ENCODE results near the gene SLC49A4.

The SLC49A4 gene

DNA sequence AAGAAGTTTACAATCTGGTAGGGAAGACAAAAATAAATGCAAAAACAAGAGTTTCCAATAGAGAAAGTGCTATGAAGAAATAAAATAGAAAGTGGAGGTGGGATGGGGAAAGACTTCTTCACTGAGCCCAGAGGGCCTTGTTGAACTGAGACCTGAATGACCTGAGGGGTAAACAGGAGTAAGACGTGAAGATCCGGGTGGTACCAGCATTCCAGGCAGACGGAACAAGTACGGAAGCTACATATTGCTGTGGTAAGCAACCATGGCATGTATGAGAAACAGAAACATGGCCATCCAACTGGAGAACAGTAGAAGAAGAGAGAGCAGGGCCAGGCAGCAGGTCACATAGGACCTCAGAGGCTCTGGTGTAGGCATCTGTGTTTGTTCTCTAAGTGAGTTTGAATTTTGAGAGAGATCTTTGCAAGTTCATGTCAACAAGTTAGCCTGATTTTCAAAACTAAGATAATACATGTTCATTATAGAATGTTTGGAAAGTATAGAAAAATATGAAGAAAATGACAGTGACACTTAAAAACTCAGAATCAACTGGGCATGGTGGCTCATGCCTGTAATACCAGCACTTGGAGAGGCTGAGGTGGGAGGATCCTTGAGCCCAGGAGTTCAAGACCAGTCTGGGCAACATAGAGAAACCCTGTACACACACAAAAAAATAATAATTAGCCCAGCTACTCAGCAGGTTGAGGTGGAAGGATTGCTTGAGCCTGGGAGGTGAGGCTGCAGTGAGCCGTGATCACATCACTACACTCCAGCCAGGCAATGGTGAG is 64.3 kb downstream of the SLC49A4 start:
- DNase-seq (ENCODE audit: low read depth) = no peak

DNA sequence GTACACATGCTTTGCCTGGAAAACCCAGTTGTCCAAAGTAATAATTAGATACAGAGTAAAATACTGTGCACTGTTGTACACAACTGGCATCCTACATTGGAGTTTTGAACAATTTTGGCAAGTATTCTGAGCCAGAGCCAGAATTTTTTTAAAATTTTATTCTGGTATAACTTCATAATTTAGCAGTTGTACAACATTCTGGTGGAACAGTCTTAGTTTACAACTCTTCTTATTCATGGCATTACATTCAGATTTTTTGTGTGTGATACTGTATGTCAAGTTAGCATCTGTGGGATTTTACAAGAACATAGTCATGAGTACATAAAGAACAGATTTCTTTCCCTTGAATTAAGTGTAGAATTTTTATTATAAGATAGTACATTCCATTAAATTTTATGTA is 67.5 kb downstream of the SLC49A4 start:
- DNase-seq (ENCODE audit: low read depth) = no peak

GRCh38 chr3:122864498-122864897 is 69.6 kb downstream of the SLC49A4 start:
- DNase-seq (ENCODE audit: low read depth) = no peak

DNA sequence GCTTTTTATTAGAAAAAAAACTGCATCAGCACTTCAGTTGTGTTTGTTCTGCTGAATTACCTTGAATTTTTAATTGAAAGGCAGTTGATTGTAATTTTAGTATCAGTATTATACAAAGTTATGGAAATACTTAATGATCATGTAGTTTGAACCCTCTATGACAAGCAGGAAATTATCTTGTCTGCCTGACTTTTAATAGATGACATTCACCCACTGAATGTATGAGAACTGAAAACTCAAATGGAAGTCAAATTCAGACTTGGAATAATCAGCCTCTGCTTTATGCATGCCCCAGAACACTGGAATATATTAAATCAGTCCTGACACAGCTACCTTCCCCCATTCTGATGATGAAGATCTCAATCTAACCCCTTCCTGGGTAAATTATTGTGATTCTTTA is 73.5 kb downstream of the SLC49A4 start:
- no peak for DNase-seq (ENCODE audit: low read depth)

DNA sequence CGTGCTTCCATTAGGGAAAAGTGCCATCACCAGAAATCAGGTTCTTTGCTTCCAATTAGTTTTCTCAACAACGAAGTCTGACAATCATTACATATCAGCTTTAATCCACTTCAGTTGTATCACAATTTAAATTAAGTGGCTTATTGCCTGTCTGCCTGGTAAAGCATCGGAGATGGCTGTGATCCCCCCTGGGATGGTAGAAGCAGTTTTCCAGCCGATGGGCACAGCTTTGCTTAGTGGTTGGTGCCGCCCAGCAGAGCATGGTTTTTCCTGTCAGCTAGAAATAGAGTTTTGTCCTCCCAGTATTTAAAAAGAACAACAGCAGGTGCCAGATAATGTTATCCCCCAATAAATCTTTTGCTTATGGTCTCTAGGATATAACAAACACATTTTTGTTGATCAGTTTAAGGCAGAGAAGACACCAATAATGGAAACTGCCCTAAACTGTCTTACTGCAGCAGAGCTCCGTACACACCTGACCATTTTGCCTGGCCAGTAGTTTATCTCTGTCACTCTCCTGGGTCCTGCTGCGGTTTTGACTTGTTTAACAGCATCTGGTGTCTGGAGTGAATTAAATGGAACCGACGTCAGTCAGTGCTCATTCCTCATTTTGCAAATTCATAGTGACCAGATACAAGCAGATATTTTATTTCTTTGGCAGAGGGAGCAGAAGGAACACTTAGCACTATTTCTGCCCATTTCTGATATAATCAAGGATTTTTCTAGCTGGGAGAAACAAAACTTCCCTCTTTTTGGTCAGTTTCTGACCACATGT is 79.1 kb downstream of the SLC49A4 start:
- no peak for DNase-seq (ENCODE audit: low read depth)

DNA sequence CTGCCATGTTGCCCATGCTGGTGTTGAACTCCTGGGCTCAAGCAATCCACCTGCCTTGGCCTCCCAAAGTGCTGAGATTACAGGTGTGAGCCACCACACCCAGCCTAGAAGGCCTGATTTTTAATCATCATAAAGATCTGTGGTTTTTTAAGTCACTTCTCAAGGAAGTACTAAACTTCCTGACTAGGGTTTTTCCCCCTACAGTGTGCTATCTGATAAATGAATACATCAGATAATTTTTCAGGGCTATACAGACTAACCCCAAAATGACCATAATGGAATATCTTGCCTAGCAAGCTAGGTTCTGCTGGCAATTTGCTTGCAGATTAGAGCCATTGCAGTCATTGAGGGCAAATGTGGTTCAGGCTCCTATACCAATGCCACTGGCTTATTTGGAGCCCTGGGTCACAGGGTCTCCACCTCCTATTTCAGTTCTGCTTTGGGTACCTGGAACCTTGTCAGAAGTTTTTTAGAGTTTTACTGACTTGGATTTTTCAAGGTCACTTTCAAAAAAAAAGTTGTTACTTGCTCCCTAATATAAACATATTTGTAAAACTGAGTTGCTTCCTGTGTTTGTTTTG is 80.8 kb downstream of the SLC49A4 start:
- no peak for DNase-seq (ENCODE audit: low read depth)

- DNase-seq (ENCODE audit: low read depth) = no peak
Observed at GRCh38 chr3:122880173-122880572, 85.3 kb downstream of the SLC49A4 start.

DNA sequence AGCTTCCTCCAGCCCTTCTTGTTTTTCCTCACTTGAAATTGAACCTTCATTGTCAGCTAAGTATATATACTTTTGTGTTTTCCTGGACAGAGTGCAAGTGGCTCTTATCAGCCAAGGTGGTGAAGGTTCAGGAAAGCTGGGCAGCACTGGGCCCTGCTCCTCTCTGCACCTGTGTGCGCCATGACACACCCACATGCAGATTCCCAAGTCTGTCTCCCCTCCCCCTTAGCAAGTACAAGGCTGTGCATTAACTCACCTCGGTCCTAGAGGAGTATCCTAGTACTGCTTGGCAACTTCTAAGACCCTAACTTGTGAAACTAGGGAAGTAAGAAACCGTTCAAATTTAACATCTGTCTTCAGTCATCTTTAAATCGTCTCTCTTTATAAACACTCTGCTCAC is 85.8 kb downstream of the SLC49A4 start:
- DNase-seq (ENCODE audit: low read depth) = no peak

- DNase-seq (ENCODE audit: low read depth) = no peak
Observed at GRCh38 chr3:122882361-122882947, 87.6 kb downstream of the SLC49A4 start.

- no peak for DNase-seq (ENCODE audit: low read depth)
Observed at GRCh38 chr3:122886251-122886650, 91.4 kb downstream of the SLC49A4 start.

- no peak for DNase-seq (ENCODE audit: low read depth)
Observed at GRCh38 chr3:122886946-122887345, 92.1 kb downstream of the SLC49A4 start.

DNA sequence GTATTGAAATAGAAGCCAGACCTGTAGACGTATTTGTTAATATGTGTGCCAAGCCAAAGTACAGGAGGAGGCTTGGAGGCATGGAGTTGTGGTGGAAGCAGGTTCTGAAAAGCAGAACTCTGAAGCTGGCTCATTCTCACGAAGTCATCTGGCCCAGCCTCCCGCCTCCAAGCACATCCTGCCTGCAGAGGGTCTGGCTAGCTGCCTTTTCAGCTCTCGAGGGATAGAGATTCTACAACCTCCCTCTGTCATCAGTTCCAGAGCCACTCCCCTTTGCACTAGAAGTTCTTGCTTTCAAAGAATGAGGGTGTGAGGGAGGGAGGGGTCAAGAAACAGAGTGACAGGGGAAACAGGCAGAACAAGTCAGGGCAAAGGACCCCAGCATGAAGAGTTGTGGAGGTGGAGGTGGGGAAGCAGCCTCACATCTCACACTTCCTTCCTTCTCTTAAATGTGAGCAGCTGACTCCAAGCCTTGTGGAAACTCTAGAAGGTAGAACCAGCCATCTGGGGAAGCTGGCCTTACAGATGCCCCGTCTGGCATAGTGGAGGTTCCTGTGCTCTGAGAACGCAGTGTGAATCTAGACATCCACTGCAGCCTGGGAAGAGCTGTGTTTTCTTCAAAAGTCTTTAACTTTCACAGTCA is 95.3 kb downstream of the SLC49A4 start:
- no peak for DNase-seq (ENCODE audit: low read depth)

DNA sequence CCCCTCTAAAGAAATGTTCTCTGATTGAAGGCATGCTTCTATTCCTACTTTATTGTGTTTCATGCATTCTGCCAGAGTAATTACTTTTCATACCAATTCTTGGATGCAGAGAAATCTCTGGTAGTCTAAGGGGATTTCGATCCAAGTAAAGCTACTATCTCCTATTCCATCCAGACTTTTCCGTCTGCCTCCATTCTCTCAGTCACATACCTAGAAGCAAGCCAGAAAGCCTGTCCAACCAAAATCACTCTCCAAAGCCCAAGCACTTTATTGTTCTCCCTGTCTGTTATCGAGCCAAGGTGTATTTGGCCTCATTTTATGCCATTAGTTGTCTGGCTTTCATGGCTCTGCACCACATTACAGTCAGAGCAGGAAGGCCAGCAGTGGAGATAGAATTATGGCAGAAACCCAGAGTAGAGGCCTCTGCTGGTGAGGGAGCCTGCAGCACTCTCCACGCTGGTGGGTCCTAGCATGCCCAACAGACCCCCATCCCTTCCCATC is 95.9 kb downstream of the SLC49A4 start:
- no peak for DNase-seq (ENCODE audit: low read depth)

DNA sequence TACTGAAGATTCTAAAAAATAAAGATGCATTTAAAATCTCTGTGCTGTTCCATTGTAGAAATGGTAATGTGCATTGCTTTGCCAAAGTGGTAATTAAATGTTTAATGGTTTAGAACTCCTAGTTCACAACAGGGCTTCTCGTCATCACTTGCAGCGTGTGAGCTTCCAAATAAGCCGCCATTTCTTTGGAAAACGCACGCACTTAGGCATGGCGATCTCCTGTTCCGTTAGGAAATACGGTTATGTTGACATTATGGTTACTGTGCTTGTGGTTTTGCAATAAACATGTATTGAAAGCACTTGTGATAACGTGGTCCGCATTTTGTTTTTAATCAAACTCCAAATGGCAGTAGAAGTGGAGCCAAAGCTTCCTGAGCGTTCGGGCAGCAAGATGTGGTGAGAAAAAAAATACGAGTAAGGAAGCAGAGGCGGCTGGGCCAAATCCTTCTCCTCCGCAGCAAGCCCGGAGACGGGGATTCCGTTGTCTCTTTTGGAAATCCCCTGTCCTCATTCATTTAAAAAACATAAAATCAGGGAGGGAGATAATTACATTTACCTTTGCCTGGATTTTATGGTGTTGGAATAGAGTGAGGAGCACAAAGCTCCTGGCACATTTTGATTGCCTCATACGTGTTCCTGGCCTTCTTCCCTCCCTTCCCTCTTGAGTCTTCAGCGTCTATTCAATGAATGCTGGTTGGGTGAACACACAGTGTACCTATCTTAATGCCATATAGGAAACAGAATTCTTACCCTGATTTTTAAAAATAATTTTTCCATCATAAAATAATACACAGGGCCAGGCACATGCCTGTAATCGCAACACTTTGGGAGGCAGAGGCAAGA is 97.5 kb downstream of the SLC49A4 start:
- DNase-seq (ENCODE audit: low read depth) = no peak

GRCh38 chr3:122893282-122893681 is 98.4 kb downstream of the SLC49A4 start:
- DNase-seq (ENCODE audit: low read depth) = no peak

GRCh38 chr3:122893754-122894668 is 99.1 kb downstream of the SLC49A4 start:
- DNase-seq (ENCODE audit: low read depth) = no peak

DNA sequence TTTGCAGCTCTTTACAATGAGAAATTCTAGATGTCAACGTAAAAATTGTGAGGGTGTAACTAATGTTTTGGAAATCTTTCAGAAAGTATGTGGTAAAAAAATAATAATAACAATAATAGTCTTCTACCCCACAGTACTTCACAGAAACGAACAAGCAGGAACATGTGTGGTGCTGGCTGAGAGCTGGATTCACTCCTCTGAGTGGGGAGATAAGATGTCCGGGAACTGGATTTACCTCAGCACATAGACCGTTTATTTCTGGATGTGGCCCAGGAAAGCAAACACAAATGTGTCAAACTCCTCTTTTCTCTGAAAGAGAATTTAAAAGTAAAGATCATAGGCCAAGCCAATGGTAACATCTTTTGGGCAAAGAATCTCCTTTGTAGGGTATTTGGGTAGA is 103.4 kb downstream of the SLC49A4 start:
- no peak for DNase-seq (ENCODE audit: low read depth)

- no peak for DNase-seq (ENCODE audit: low read depth)
Observed at GRCh38 chr3:122902326-122902725, 107.5 kb downstream of the SLC49A4 start.

DNA sequence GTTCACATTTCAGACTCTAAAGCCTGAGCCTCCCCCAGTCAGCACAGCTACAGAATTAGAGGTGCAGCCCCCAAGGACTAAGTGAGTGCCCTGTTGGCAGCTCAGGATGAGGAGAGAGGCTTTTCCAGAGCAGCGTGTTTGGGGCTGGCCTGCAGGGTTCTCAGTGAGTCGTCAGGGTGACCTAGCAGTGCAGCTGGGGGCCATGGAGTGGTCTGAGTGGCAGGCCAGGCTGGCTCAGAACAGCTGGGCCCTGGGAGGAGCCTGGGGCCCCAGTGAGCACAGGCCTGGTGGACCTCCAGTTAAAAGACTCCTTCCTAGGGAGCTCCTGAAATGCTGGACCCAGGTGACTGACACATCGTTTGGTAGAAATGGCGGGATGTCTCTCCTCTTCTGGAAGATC is 108.3 kb downstream of the SLC49A4 start:
- DNase-seq (ENCODE audit: low read depth) = no peak

DNA sequence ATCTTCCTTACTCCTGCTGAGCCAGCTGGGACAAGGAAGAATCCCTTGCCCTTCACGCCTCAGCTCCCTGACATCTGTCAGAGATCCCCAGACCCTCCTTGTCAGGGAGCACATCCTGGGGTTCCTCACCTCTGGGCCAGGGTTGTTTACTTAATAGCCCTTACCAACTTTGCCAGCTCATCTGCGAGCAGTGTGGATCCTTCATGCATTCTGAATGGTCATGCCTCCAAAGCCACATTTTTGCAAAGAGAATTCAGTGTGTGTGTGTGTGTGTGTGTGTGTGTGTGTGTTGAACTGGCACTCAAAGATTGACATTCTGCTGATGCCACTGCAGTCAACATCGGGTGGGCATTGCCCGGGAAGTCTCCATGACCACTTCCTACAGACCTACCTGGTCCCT is 112.6 kb downstream of the SLC49A4 start:
- no peak for DNase-seq (ENCODE audit: low read depth)

Measured in T follicular helper cell (primary cell).